Mesenchymal stem cell (in vitro differentiated cells and primary cell): Measurements from ENCODE around the gene CAVIN1.

Source experiments
- DNase-seq: peaks from one replicate; pipeline ENCODE4 v3.0.0-alpha.2; 2013
- H2AFZ ChIP-seq: one replicate; pipeline ENCODE4 v1.6.1; 2013; ENCODE audit warnings: low read depth, mild to moderate bottlenecking, control low read depth, inconsistent platforms, low read length, moderate library complexity
- H2AK5ac ChIP-seq: 2 replicates; pipeline ENCODE4 v1.6.1; 2013; ENCODE audit warnings: low read length, moderate library complexity, mild to moderate bottlenecking, inconsistent platforms; ENCODE audit not compliant: severe bottlenecking
- H2BK120ac ChIP-seq: one replicate; pipeline ENCODE4 v1.6.1; 2013; ENCODE audit warnings: low read depth, mild to moderate bottlenecking, inconsistent platforms, low read length, moderate library complexity
- H2BK12ac ChIP-seq, 2 experiments: one replicate each; pipeline ENCODE4 v1.6.1; 2013; ENCODE audit warnings: inconsistent platforms in 2 of 2, low read length in 2 of 2, mild to moderate bottlenecking in 2 of 2, moderate library complexity in 2 of 2, control low read depth in 1 of 2
- H2BK15ac ChIP-seq: one replicate; pipeline ENCODE4 v1.6.1; 2013; ENCODE audit warnings: mild to moderate bottlenecking, low read depth, inconsistent platforms; ENCODE audit not compliant: poor library complexity, severe bottlenecking
- H2BK5ac ChIP-seq: 2 replicates; pipeline ENCODE4 v1.6.1; 2013; ENCODE audit warnings: low read depth, mild to moderate bottlenecking, low read length, control low read depth, inconsistent platforms; ENCODE audit not compliant: poor library complexity, severe bottlenecking
- H3K14ac ChIP-seq, 2 experiments: one replicate each; pipeline ENCODE4 v1.6.1; 2013; ENCODE audit warnings: inconsistent platforms in 2 of 2, low read length in 2 of 2, control low read depth in 1 of 2, mild to moderate bottlenecking in 1 of 2, moderate library complexity in 1 of 2
- H3K18ac ChIP-seq, 2 experiments: one replicate each; pipeline ENCODE4 v1.6.1; 2013; ENCODE audit warnings: inconsistent platforms in 2 of 2, low read length in 2 of 2, control low read depth in 1 of 2, low read depth in 1 of 2, mild to moderate bottlenecking in 1 of 2
- H3K23ac ChIP-seq, 2 experiments: one replicate each; pipeline ENCODE4 v1.6.1; 2013; ENCODE audit warnings: inconsistent platforms in 2 of 2, low read length in 2 of 2, mild to moderate bottlenecking in 2 of 2, moderate library complexity in 2 of 2, control low read depth in 1 of 2
- H3K27ac ChIP-seq: 2 replicates; pipeline ENCODE4 v1.5.1; 2013; ENCODE audit warnings: mild to moderate bottlenecking, moderate library complexity, low read length, control low read depth, inconsistent platforms; ENCODE audit not compliant: poor library complexity, severe bottlenecking
- H3K27me3 ChIP-seq, 2 experiments: 2 replicates each; pipeline versions ENCODE4 v1.6.1 to v1.7.0; 2013; ENCODE audit warnings: low read length in 2 of 2, mild to moderate bottlenecking in 2 of 2, moderate library complexity in 2 of 2, control low read depth in 1 of 2, inconsistent platforms in 1 of 2; ENCODE audit not compliant: control insufficient read depth in 1 of 2, insufficient read depth in 1 of 2
- H3K36me3 ChIP-seq, 2 experiments: 2 replicates each; pipeline versions ENCODE4 v1.6.1 to v1.7.0; 2013; ENCODE audit warnings: low read length in 2 of 2, control low read depth in 1 of 2, inconsistent platforms in 1 of 2, low read depth in 1 of 2, mild to moderate bottlenecking in 1 of 2; ENCODE audit not compliant: insufficient read depth in 2 of 2, control insufficient read depth in 1 of 2
- H3K4ac ChIP-seq, 2 experiments: one replicate each; pipeline ENCODE4 v1.6.1; 2013; ENCODE audit warnings: inconsistent platforms in 2 of 2, low read length in 2 of 2, mild to moderate bottlenecking in 2 of 2, moderate library complexity in 2 of 2, control low read depth in 1 of 2, low read depth in 1 of 2
- H3K4me1 ChIP-seq: 2 replicates; pipeline ENCODE4 v1.6.1; 2013; ENCODE audit warnings: low read depth, low read length, control low read depth; ENCODE audit not compliant: control insufficient read depth, insufficient read depth
- H3K4me2 ChIP-seq: 2 replicates; pipeline ENCODE4 v1.6.1; 2013; ENCODE audit warnings: low read length, mild to moderate bottlenecking, inconsistent platforms; ENCODE audit not compliant: poor library complexity, severe bottlenecking
- H3K4me3 ChIP-seq, 2 experiments: 2 replicates each; pipeline versions ENCODE4 v1.5.1 to v1.7.0; 2013; ENCODE audit warnings: low read length in 2 of 2, mild to moderate bottlenecking in 2 of 2, control low read depth in 1 of 2, low read depth in 1 of 2; ENCODE audit not compliant: insufficient read depth in 1 of 2
- H3K79me1 ChIP-seq: replicated peaks from 2 replicates; pipeline ENCODE4 v1.6.1; 2013; ENCODE audit warnings: mild to moderate bottlenecking, control low read depth, low read length, inconsistent platforms; ENCODE audit not compliant: poor library complexity, severe bottlenecking
- H3K9ac ChIP-seq: 2 replicates; pipeline ENCODE4 v1.7.0; 2013; ENCODE audit warnings: mild to moderate bottlenecking, low read length, moderate library complexity
- H3K9me3 ChIP-seq: 2 replicates; pipeline ENCODE4 v1.7.0; 2013; ENCODE audit warnings: mild to moderate bottlenecking, low read length; ENCODE audit not compliant: control insufficient read depth
- H4K8ac ChIP-seq: one replicate; pipeline ENCODE4 v1.6.1; 2013; ENCODE audit warnings: inconsistent platforms, mild to moderate bottlenecking, low read length, moderate library complexity
- H4K91ac ChIP-seq: one replicate; pipeline ENCODE4 v1.6.1; 2013; ENCODE audit warnings: mild to moderate bottlenecking, low read length, inconsistent platforms
- WGBS: methylation state at CpG from one replicate; pipeline ENCODE4 v1.1.7; 2013; ENCODE audit warnings: mixed read lengths; 5-methylcytosine and 5-hydroxymethylcytosine counted together

CAVIN1 gene

DNA sequence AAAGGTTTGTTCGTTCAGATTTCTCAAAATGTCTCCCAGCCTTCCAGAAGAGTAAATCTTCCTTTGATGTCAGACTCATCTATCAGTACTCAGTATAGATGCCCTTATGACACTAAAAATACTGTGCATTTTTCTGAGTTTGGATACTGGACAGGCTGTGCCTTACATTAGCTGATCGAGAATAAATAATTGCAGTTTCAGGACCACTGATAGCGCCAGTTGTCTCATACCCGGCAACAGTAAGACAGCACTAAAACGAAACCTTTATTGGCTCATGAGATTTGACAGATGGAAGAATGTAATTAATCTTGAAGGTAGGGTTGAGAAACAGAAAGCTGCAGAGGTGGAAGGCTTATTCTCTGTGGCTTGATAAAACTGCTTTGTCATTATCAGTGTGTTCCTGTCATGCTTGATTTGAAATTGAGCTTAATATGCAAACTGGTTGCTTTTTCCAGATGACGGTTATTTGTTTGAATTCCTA, 36.8 kb upstream of the CAVIN1 start:
- Histone ChIP-seq H2BK12ac (no peak overlapping the region), H4K8ac (no peak overlapping the region), H3K23ac (no peak overlapping the region), H3K18ac (no peak overlapping the region), H3K4ac (no peak overlapping the region), H2BK120ac (no peak overlapping the region), H3K4me3 (peak overlapping the region in 1 of 2 experiments; percentile 99), H2BK5ac (no peak overlapping the region), H2AK5ac (no peak overlapping the region), H3K79me1 (peaks cover 8% of the 10 kb centered on the region), H4K91ac (no peak overlapping the region), H3K36me3 (peaks cover 2 to 36% of the 10 kb centered on the region in 2 experiments), H3K14ac (no peak overlapping the region), H3K27me3 (no peaks in the 10 kb centered on the region), H2BK15ac (no peak overlapping the region), H2AFZ (no peak overlapping the region), H3K4me2 (peak overlapping the region; percentile 52), H3K27ac (no peak overlapping the region), H3K9ac (peak overlapping the region; percentile 97), H3K9me3 (no peaks in the 10 kb centered on the region), H3K4me1 (peaks cover 5% of the 10 kb centered on the region)
- peak; percentile 81 for DNase-seq
- 71% methylated on average over 6 of the region's 6 CpGs for WGBS

DNA sequence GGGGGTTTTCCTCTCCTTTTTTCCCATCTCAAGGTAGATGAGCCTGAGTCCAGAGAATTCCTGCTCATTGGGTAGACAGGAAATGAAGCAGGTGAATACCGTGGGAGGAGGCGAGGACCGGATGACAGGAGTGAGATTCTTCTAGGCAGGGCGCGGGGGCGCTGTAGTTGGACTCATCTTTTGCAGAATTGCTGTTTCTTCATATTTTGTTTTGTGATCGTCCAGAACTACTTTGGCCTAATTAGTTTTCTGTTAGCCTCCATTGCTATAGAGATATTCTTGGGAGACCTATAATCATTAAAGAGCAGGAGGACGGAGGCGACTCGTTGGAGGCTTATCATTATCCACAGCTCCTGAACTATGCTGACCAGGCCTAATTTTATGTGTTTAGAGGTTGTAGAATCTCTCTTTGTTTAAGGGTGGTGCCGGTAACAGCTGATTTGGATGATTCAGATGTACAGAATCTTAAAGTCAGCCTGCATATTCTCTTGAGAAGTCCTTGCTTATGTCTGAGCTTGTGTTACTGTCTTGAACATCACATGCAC, 36.3 kb upstream of the CAVIN1 start:
- Histone ChIP-seq H2AK5ac (no peak overlapping the region), H2BK12ac (no peak overlapping the region), H4K8ac (no peak overlapping the region), H3K4me2 (peak overlapping the region; percentile 52), H3K9me3 (no peaks in the 10 kb centered on the region), H4K91ac (no peak overlapping the region), H3K4me1 (peaks cover 3% of the 10 kb centered on the region), H3K79me1 (peaks cover 6% of the 10 kb centered on the region), H2AFZ (no peak overlapping the region), H3K27me3 (no peaks in the 10 kb centered on the region), H2BK120ac (no peak overlapping the region), H3K4ac (no peak overlapping the region), H3K27ac (peak overlapping the region; percentile 58), H3K9ac (peak overlapping the region; percentile 97), H3K23ac (no peak overlapping the region), H3K14ac (no peak overlapping the region), H2BK15ac (no peak overlapping the region), H3K36me3 (peaks cover 2 to 32% of the 10 kb centered on the region in 2 experiments), H3K4me3 (peak overlapping the region; percentile 72 to 99), H2BK5ac (no peak overlapping the region), H3K18ac (no peak overlapping the region)
- DNase-seq: peak; percentile 77
- WGBS: 20% methylated on average over 11 of the region's 11 CpGs

DNA sequence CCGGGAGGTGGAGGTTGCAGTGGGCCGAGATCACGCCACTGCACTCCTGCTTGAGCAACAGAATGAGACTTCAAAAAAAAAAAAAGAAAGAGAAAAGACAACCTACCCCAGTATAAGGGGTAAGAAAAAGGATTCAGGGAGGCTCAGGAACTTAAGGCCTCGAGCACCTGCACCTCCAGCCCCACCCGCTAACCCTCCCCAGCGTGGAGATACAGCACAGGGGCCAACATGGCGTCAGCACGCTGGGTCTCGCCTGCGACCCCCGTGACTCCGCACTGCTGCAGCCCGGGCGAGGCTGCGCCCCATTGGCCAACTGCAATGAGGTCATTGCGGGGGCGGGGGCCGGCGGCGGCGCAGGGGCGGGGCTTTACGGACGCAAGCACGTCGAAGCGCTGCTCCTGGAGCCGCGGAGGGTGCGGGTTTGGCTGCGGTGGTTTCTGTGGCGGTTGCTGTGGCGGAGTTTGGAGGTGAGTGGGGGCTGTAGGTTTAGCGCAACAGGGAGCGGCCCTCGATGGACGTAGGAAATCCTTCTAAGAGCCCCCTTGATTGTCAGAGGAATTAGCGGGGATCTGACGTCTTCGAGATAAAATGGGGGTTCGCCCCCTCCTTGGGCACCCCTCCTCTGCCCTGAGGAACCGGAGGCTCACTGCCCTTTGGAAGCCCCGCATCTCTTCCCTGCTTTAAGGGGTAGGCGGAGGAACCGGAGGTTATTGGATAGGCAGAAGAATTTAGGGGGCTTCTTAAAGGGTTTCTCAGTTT, 35.6 kb upstream of the CAVIN1 start, which contains the start of gene ATP6V0A1:
TSS of gene ATP6V0A1 (plus strand) at position 382 of the 759 bp plus-strand sequence. CDS start 2,017 bp downstream, outside the sequence.
- Histone ChIP-seq H3K36me3 (peaks cover 2 to 26% of the 10 kb centered on the region in 2 experiments), H2AK5ac (no peak within 1 kb of the TSS), H3K4me3 (peak within 1 kb of the TSS; percentile 72 to 99), H2AFZ (peak within 1 kb of the TSS; percentile 77), H3K14ac (peak within 1 kb of the TSS in 1 of 2 experiments; percentile 89), H2BK12ac (peak within 1 kb of the TSS in 1 of 2 experiments; percentile 54), H3K9me3 (no peaks in the 10 kb centered on the region), H3K4ac (peak within 1 kb of the TSS in 1 of 2 experiments; percentile 92), H3K79me1 (peaks cover 6% of the 10 kb centered on the region), H2BK120ac (no peak within 1 kb of the TSS), H3K4me2 (peak within 1 kb of the TSS; percentile 66), H3K23ac (no peak within 1 kb of the TSS), H3K18ac (peak within 1 kb of the TSS in 1 of 2 experiments; percentile 87), H3K27me3 (no peaks in the 10 kb centered on the region), H3K9ac (peak within 1 kb of the TSS; percentile 97), H4K8ac (peak within 1 kb of the TSS; percentile 83), H3K27ac (peak within 1 kb of the TSS; percentile 58), H2BK15ac (peak within 1 kb of the TSS; percentile 87), H2BK5ac (no peak within 1 kb of the TSS), H3K4me1 (peaks cover 2% of the 10 kb centered on the region), H4K91ac (no peak within 1 kb of the TSS)
- WGBS: under 1% methylated on average over 42 of the region's 45 CpGs
- DNase-seq: peak; percentile 86
